Measurements from ENCODE around the gene TRIM36. TPM values are rescaled to one million over a fixed set of nuclear protein-coding genes. Genes with fewer than 3 reads are reported as not detected.

Gene TRIM36
- total RNA-seq, 4 donors from 2014 or later, result 0.81 to 9.7 (median 2.7) TPM

- H3K9me3 ChIP-seq, result no peaks in the 10 kb centered on the region
- no peak overlapping the region for H3K27ac ChIP-seq
- H3K4me3 ChIP-seq, result no peak overlapping the region
- peaks cover 2% of the 10 kb centered on the region for H3K27me3 ChIP-seq
- no peak for ATAC-seq
- TF ChIP-seq EP300 (IDR thresholded peaks at IDR 0.05) (no peak), CTCF (IDR thresholded peaks at IDR 0.05) (no peak), POLR2A (IDR thresholded peaks at IDR 0.05) (no peak)
- 33 to 40% methylated on average over 2 of the region's 2 CpGs for WGBS, 2 donors (ENCODE audit: low coverage in 1 of 2)
- H3K36me3 ChIP-seq, result no peaks in the 10 kb centered on the region
- H3K4me1 ChIP-seq, result no peaks in the 10 kb centered on the region
Observed at GRCh38 chr5:115189866-115190265, 20.2 kb upstream of the TRIM36 start.

DNA sequence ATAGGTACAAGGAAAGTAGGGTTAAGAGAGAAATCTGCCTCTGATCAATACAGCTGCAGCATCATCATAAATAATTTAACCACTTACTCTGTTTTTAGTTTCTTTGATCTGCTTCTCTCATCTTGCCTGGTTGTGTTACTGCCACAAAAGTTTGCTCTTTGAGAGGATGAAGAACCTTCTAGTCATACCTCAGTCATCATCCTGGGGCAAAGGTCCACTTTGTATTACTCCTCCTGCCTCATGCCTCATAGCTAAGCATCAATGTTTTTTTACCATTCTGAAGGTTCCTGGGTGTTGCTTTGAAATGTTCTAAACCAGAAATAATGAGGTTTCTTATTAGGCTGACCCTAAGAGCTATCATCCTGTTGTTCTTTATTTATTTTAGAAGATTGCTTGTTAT is 17.1 kb upstream of the TRIM36 start:
- Histone ChIP-seq H3K4me3 (no peak overlapping the region), H3K36me3 (no peaks in the 10 kb centered on the region), H3K9me3 (no peaks in the 10 kb centered on the region), H3K4me1 (no peaks in the 10 kb centered on the region), H3K27me3 (peaks cover 33% of the 10 kb centered on the region), H3K27ac (no peak overlapping the region)
- TF ChIP-seq POLR2AphosphoS5 (IDR thresholded peaks at IDR 0.05), result no peak
- TF ChIP-seq EP300 (IDR thresholded peaks at IDR 0.05), result no peak
- no peak for TF ChIP-seq CTCF (IDR thresholded peaks at IDR 0.05)
- no peak for TF ChIP-seq POLR2A (IDR thresholded peaks at IDR 0.05)
- ATAC-seq, result no peak

GRCh38 chr5:115184770-115185169 is 15.1 kb upstream of the TRIM36 start:
- no peaks in the 10 kb centered on the region for H3K36me3 ChIP-seq
- TF ChIP-seq POLR2A (IDR thresholded peaks at IDR 0.05), result no peak
- TF ChIP-seq CTCF (IDR thresholded peaks at IDR 0.05), result no peak
- no peak for TF ChIP-seq EP300 (IDR thresholded peaks at IDR 0.05)
- TF ChIP-seq POLR2AphosphoS5 (IDR thresholded peaks at IDR 0.05), result no peak
- no peak for ATAC-seq
- 76 to 89% methylated on average over 2 of the region's 2 CpGs for WGBS, 2 donors (ENCODE audit: low coverage in 1 of 2)
- H3K27me3 ChIP-seq, result peaks cover 53% of the 10 kb centered on the region
- no peak overlapping the region for H3K27ac ChIP-seq
- H3K4me1 ChIP-seq, result peaks cover 0 to 14% (median 0%) of the 10 kb centered on the region in 3 donors
- no peaks in the 10 kb centered on the region for H3K9me3 ChIP-seq
- H3K4me3 ChIP-seq, result no peak overlapping the region

DNA sequence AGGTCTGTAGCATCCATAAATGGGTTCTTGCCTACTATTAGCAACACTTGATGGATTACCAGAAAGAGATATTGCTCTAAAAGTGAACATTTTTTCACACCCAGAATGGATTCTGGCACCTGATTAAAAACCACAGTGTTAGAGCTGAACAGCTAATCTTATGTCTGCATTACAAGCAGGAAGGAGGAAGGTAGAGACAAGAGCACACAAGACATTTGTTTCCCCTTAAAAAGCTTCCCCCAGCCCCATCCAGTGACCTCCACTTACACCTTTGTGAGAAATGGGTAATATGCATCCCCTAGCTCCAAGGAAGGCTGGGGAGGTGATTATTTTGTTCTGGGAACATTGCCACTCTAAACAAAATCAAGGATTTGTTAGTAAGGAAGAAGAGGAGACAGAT is 12.0 kb upstream of the TRIM36 start:
- no peak overlapping the region for H3K4me3 ChIP-seq

More for the DNA sequence above, 12.0 kb upstream of the TRIM36 start:
- no peak for ATAC-seq
- Histone ChIP-seq H3K4me1 (peaks cover 0 to 24% (median 0%) of the 10 kb centered on the region in 3 donors), H3K27ac (no peak overlapping the region), H3K36me3 (no peaks in the 10 kb centered on the region), H3K9me3 (no peaks in the 10 kb centered on the region), H3K27me3 (peaks cover 70% of the 10 kb centered on the region)
- TF ChIP-seq POLR2A (IDR thresholded peaks at IDR 0.05) (no peak), EP300 (IDR thresholded peaks at IDR 0.05) (no peak), CTCF (IDR thresholded peaks at IDR 0.05) (no peak), POLR2AphosphoS5 (IDR thresholded peaks at IDR 0.05) (no peak)
